MM.1S (cell line): ENCODE results near the gene ITGA2.

Source experiments
- DNase-seq: peaks from one replicate; pipeline ENCODE4 v3.0.0-alpha.2; 2015
- H2AFZ ChIP-seq: fragments of 300-600 bp; sonication (generic); 2 replicates; pipeline ENCODE4 v1.6.0; 2016; ENCODE audit warnings: antibody characterized with exemption, low read length
- H3F3A ChIP-seq: fragments of 300-600 bp; sonication (generic); 2 replicates; pipeline ENCODE4 v1.6.1; 2016; ENCODE audit warnings: mild to moderate bottlenecking, antibody characterized with exemption, low read length, moderate library complexity, mixed read lengths; ENCODE audit not compliant: insufficient read depth
- H3K27ac ChIP-seq: fragments of 300-600 bp; sonication (generic); 2 replicates; pipeline ENCODE4 v1.5.1; 2016; ENCODE audit warnings: mild to moderate bottlenecking, low read length
- H3K27me3 ChIP-seq: fragments of 300-600 bp; sonication (generic); replicated peaks from 2 replicates; pipeline ENCODE4 v1.6.0; 2016; ENCODE audit warnings: low read length; ENCODE audit not compliant: insufficient read depth
- H3K36me3 ChIP-seq: fragments of 300-600 bp; sonication (generic); replicated peaks from 2 replicates; pipeline ENCODE4 v1.6.1; 2016; ENCODE audit warnings: mild to moderate bottlenecking, low read length, mixed read lengths; ENCODE audit not compliant: insufficient read depth
- H3K4me1 ChIP-seq: fragments of 300-600 bp; sonication (generic); 2 replicates; pipeline ENCODE4 v1.6.1; 2016; ENCODE audit warnings: low read length, mixed read lengths
- H3K4me2 ChIP-seq: fragments of 300-600 bp; sonication (generic); 2 replicates; pipeline ENCODE4 v1.6.0; 2016; ENCODE audit warnings: low read depth, low read length
- H3K4me3 ChIP-seq: fragments of 300-600 bp; sonication (generic); 2 replicates; pipeline ENCODE4 v1.5.1; 2016; ENCODE audit warnings: low read length, mixed read lengths
- H3K79me2 ChIP-seq: fragments of 300-600 bp; sonication (generic); 2 replicates; pipeline ENCODE4 v1.6.1; 2016; ENCODE audit warnings: mixed run types, low read length, mixed read lengths
- H3K9ac ChIP-seq: fragments of 300-600 bp; sonication (generic); 2 replicates; pipeline ENCODE4 v1.6.1; 2016; ENCODE audit warnings: low read length, mixed read lengths
- H3K9me2 ChIP-seq: fragments of 300-600 bp; sonication (generic); replicated peaks from 2 replicates; pipeline ENCODE4 v1.6.1; 2016; ENCODE audit warnings: mild to moderate bottlenecking, low read length, mixed read lengths; ENCODE audit not compliant: insufficient read depth
- H3K9me3 ChIP-seq: fragments of 300-600 bp; sonication (generic); replicated peaks from 2 replicates; pipeline ENCODE4 v1.6.1; 2016; ENCODE audit warnings: mild to moderate bottlenecking, low read length, mixed read lengths; ENCODE audit not compliant: insufficient read depth
- H4K20me1 ChIP-seq: fragments of 300-600 bp; sonication (generic); 2 replicates; pipeline ENCODE4 v1.6.1; 2016; ENCODE audit warnings: mild to moderate bottlenecking, low read length, moderate library complexity, mixed read lengths; ENCODE audit not compliant: insufficient read depth
- EZH2 ChIP-seq: fragments of 300-600 bp; sonication (generic); optimal IDR thresholded peaks from 2 replicates; pipeline ENCODE3; 2017; ENCODE audit warnings: low read depth, mild to moderate bottlenecking, antibody characterized with exemption, low read length, mixed read lengths
- EZH2phosphoT487 ChIP-seq: fragments of 300-600 bp; sonication (generic); IDR thresholded peaks from 2 replicates; pipeline ENCODE4 v1.6.1; 2018; ENCODE audit warnings: antibody characterized with exemption, low read length
- TF ChIP-seq, protein P1 (sequence below): fragments of 300-600 bp; sonication (generic); IDR thresholded peaks from 2 replicates; pipeline ENCODE4 v1.5.1; 2016; ENCODE audit warnings: antibody characterized with exemption, low read length, mixed read lengths

The ITGA2 gene

DNA sequence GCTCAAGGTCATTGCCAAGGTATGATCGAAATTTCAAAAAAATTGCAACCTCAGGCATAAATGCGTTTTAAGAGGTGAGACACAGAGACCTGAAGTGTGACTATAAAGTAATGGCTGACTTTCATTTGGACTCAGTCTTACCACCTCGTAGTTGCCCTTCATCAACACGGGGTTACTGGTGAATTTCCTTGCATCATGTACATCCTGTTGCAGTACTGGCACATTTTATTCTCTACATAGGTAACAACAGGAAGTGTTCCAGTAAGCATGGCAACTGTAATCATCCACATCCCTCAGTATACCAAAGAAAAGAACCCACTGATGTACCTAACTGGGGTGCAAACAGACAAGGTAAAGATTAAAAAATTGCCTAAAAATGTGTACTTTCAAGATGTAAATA is 91.1 kb downstream of the ITGA2 start:
- H3K4me2 ChIP-seq = no peak overlapping the region
- TF ChIP-seq EZH2 (no peak), EZH2phosphoT487 (no peak)
- TF ChIP-seq, protein P1, sequence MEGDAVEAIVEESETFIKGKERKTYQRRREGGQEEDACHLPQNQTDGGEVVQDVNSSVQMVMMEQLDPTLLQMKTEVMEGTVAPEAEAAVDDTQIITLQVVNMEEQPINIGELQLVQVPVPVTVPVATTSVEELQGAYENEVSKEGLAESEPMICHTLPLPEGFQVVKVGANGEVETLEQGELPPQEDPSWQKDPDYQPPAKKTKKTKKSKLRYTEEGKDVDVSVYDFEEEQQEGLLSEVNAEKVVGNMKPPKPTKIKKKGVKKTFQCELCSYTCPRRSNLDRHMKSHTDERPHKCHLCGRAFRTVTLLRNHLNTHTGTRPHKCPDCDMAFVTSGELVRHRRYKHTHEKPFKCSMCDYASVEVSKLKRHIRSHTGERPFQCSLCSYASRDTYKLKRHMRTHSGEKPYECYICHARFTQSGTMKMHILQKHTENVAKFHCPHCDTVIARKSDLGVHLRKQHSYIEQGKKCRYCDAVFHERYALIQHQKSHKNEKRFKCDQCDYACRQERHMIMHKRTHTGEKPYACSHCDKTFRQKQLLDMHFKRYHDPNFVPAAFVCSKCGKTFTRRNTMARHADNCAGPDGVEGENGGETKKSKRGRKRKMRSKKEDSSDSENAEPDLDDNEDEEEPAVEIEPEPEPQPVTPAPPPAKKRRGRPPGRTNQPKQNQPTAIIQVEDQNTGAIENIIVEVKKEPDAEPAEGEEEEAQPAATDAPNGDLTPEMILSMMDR = no peak
- no peak overlapping the region for H2AFZ ChIP-seq
- no peak for DNase-seq
- H3K36me3 ChIP-seq = no peaks in the 10 kb centered on the region
- H3K4me1 ChIP-seq = no peaks in the 10 kb centered on the region
- no peaks in the 10 kb centered on the region for H3K27me3 ChIP-seq
- H3K9me3 ChIP-seq = no peaks in the 10 kb centered on the region
- H3K9ac ChIP-seq = no peak overlapping the region
- no peak overlapping the region for H3K27ac ChIP-seq
- H3K9me2 ChIP-seq = no peaks in the 10 kb centered on the region
- H3K4me3 ChIP-seq = no peak overlapping the region
- H3K79me2 ChIP-seq = no peaks in the 10 kb centered on the region
- no peaks in the 10 kb centered on the region for H4K20me1 ChIP-seq
- H3F3A ChIP-seq = no peaks in the 10 kb centered on the region

DNA sequence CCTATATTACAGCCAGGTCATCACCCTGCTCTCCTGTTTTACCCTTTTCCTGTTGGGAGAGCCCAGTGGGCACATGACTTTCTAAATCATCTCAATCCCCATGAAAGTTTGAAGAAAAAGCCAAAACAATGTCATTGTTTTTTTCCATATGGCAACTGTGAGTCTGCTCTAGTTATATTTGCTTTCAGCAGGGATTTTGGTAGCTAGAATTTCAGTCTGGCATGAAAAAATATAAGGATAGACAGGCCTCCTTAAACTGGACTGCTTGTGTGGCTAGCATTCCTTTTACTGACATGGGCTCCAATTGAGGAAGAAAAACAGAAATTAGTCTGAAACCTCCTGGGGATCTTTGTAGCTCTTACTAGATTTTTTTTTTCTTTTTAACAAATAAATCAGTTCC is 94.8 kb downstream of the ITGA2 start:
- H3K27ac ChIP-seq = no peak overlapping the region
- no peaks in the 10 kb centered on the region for H4K20me1 ChIP-seq
- H2AFZ ChIP-seq = no peak overlapping the region
- DNase-seq = no peak
- no peaks in the 10 kb centered on the region for H3F3A ChIP-seq
- no peaks in the 10 kb centered on the region for H3K4me1 ChIP-seq
- no peaks in the 10 kb centered on the region for H3K9me2 ChIP-seq
- H3K9ac ChIP-seq = no peak overlapping the region
- H3K4me3 ChIP-seq = no peak overlapping the region
- H3K4me2 ChIP-seq = no peak overlapping the region
- H3K27me3 ChIP-seq = peaks cover 20% of the 10 kb centered on the region
- H3K36me3 ChIP-seq = no peaks in the 10 kb centered on the region
- H3K9me3 ChIP-seq = no peaks in the 10 kb centered on the region
- no peaks in the 10 kb centered on the region for H3K79me2 ChIP-seq
- no peak for TF ChIP-seq EZH2phosphoT487
- TF ChIP-seq, protein P1 = no peak
- no peak for TF ChIP-seq EZH2

DNA sequence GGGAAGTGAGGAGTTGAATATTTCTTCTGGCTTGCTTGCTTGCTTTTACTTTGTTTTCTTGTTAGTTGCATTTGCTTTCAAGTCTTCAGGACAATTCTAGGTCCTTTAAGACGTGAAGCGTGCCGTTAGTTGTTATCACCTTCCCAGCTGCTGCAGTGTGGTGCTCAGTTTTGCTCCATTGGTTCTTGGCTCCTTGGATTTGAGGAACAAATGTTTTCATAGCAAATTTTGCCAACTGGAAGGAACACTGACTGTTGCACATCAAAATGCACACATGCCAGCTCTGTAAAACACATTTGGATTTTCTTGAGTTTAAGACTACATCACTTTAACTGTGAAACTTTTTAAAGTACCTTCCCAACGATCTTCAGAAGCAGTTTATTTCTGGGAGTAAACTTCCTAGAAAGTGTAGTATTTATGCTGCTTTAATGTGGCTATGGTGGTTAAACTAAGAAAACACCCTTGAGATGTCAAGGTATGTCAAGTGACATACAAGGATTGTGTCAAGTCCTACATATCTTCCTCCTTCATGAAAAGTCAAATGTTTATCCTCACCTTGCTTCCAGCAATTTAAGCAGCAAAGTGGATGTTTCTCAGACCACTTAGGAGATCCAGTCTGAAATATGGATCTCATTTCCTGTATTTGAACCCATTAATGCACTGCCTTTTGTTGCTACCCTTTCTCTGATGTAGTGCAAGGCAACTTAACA is 95.5 kb downstream of the ITGA2 start:
- H3K4me1 ChIP-seq = 0 out of 2 replicates have a peak, but pooled peaks cover 7% of the 10 kb centered on the region
- H4K20me1 ChIP-seq = no peaks in the 10 kb centered on the region
- H3K4me2 ChIP-seq = no peak overlapping the region
- H3K79me2 ChIP-seq = no peaks in the 10 kb centered on the region
- no peak overlapping the region for H2AFZ ChIP-seq
- peaks cover 7% of the 10 kb centered on the region; the same call in 1 of the 2 replicates for H3F3A ChIP-seq
- H3K27ac ChIP-seq = no peak overlapping the region
- H3K9ac ChIP-seq = no peak overlapping the region
- H3K9me3 ChIP-seq = no peaks in the 10 kb centered on the region
- peaks cover 23% of the 10 kb centered on the region for H3K27me3 ChIP-seq
- TF ChIP-seq EZH2 (no peak), EZH2phosphoT487 (no peak)
- TF ChIP-seq, protein P1 = no peak
- no peaks in the 10 kb centered on the region for H3K9me2 ChIP-seq
- no peaks in the 10 kb centered on the region for H3K36me3 ChIP-seq
- no peak overlapping the region for H3K4me3 ChIP-seq
- DNase-seq = no peak
